NK-92 (cell line): Measurements from ENCODE around the gene KCNC2.

Source experiments
- DNase-seq: peaks from one replicate; lab custom pipeline; 2025; ENCODE audit not compliant: unreplicated experiment; lab: John Stamatoyannopoulos, UW

The KCNC2 gene

GRCh38 chr12:75065482-75065881, 144.2 kb downstream of the KCNC2 start:
- no peak for DNase-seq

DNA sequence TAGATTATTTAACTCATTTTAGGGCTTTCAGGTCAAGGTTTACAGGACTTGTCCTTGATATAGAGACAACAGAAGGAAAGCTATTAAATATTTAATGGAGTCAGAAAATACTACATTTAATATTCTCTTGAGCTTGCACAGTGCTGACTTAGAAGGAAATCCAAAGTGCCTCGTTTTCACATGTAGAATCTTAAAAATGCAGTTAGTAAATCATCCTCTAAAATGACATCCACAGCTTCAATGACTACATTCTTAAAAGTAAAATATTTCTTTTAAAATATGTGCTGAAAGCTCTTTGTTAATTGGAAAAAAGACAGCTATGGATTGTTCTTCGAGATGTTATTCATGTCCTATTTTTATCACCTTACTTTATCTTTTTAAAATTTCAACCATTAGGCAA, 146.9 kb downstream of the KCNC2 start:
- no peak for DNase-seq

GRCh38 chr12:75058228-75058627, 151.4 kb downstream of the KCNC2 start:
- no peak for DNase-seq

GRCh38 chr12:75048767-75049166, 160.9 kb downstream of the KCNC2 start:
- no peak for DNase-seq

DNA sequence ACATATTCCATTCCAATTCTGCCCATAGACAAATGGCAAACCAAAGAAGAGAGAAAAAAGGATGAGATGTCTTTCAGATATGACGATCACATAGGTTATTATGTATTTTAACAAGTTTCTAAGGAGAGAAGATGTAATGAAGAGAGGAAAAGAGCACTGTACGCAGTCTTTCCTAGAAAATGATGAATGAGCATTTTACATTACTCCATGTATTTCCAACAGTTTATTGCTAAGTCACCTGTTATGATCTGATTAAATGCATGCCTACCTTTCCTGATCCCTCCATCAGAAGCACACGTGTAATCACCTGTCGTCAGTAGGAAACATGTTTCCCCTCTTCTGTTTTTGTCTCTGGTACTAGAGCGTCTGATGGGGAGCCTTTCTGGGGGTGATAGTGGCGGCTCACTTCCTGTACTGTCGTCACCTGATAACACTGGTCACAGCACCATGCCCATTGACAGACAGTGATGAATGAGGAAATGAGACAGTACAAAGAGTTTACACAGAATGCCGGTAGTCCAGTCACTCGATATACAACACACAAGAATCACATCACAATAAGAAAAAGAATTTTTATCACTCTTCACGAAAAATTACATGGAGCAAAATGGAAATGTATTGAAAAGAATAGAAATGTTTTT, 161.6 kb downstream of the KCNC2 start:
- no peak for DNase-seq

DNA sequence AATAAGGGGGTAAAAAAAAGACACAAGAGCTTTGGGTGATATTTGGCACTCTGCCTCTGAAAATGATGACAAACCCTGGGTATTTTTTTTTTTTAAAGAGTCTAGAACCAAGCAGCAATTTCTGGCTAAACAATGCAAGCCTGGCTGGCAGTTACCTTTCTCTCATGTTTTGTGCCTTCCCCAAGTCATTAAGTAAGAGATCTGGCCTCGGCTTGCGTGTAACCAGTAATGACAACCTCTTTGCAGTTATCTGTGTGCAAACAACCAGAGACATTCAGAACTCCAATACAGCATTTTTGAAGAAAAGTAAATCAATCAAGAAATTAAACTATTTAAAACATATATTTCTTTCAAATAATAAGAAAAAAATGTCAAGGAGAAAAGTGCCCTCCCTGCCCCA, 167.5 kb downstream of the KCNC2 start:
- DNase-seq: no peak

DNA sequence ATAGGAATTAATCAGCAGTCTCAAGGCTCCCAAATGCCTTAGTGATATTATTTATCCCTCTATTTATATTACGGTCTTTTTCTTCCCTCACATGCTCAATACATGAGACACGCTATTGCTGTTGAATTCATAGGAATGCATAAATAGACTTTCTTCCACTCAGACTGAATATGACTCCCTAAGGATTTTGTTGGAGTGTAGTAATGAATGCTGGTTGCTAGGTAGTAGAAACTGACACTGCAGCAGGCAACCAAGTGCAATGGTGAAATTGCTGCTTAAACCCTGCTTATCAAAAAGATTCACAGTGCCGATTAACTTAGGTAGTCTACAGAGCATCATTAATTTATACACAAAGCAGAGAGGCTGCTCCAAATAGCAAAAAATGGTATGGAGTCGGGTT, 168.2 kb downstream of the KCNC2 start:
- DNase-seq: no peak

GRCh38 chr12:75020068-75020557, 189.5 kb downstream of the KCNC2 start:
- DNase-seq: no peak

DNA sequence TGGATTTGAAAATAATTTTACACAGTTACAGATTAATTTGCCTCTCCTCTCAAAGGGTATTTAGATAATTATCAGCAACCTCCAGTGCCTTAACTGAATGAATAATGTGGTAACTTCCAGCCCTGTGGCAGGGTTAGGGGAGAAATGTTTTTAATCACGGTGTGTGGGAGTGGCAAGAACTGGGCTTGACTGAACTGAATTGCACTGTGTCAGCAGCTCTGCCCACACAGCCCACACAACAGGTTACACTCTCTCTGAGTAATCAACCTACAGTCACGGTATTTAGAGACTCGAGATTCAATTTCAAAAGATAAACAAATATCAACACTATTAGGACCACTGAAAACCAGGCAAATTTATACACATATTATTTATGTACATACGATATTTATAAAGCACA, 198.5 kb downstream of the KCNC2 start:
- DNase-seq: no peak

- no peak for DNase-seq
Observed at GRCh38 chr12:75007133-75007532, 202.5 kb downstream of the KCNC2 start.

- DNase-seq: no peak
Observed at GRCh38 chr12:75000120-75000519, 209.5 kb downstream of the KCNC2 start.

- DNase-seq: no peak
Observed at GRCh38 chr12:74999474-74999873, 210.2 kb downstream of the KCNC2 start.
